GM18517 (cell line): ENCODE results near the gene GYG2.
"Not testable (repeated sequence)": the region's sequence is repeated elsewhere in the genome, so short reads cannot be mapped to it uniquely, and the experiment has no call there.

Source experiments
- ATAC-seq: cut with Tn5 transposase; IDR thresholded peaks from one replicate; pipeline ENCODE4 v1.9.1; 2021; ENCODE audit warnings: mild to moderate bottlenecking, moderate library complexity; ENCODE audit not compliant: unreplicated experiment

Gene GYG2

GRCh38 chrX:2812161-2812907 is 16.4 kb upstream of the GYG2 start:
- ATAC-seq: not testable (repeated sequence)

GRCh38 chrX:2817036-2817435 is 11.7 kb upstream of the GYG2 start:
- no peak for ATAC-seq

GRCh38 chrX:2819345-2820135 is 9.2 kb upstream of the GYG2 start:
- no peak for ATAC-seq

GRCh38 chrX:2820136-2820771 is 8.5 kb upstream of the GYG2 start:
- ATAC-seq: no peak

- no peak for ATAC-seq
These were observed 4.8 kb upstream of the GYG2 start for GRCh38 chrX:2823795-2824386.

- no peak for ATAC-seq
These were observed 3.8 kb upstream of the GYG2 start for GRCh38 chrX:2824886-2825285.

- ATAC-seq: no peak
These were observed 255 bp downstream of the GYG2 start for GRCh38 chrX:2828959-2829411.

- ATAC-seq: no peak
These were observed 928 bp downstream of the GYG2 start for GRCh38 chrX:2829469-2830246.

- ATAC-seq: no peak
These were observed 2.9 kb downstream of the GYG2 start for GRCh38 chrX:2831471-2832228.

GRCh38 chrX:2837961-2838360 is 9.2 kb downstream of the GYG2 start:
- ATAC-seq: no peak

- no peak for ATAC-seq
These were observed 12.2 kb downstream of the GYG2 start for GRCh38 chrX:2840961-2841360.

GRCh38 chrX:2841537-2841936 is 12.8 kb downstream of the GYG2 start:
- ATAC-seq: no peak

- no peak for ATAC-seq
These were observed 18.3 kb downstream of the GYG2 start for GRCh38 chrX:2846992-2847391.

GRCh38 chrX:2848871-2849301 is 20.2 kb downstream of the GYG2 start:
- ATAC-seq: no peak

GRCh38 chrX:2854918-2855317 is 26.2 kb downstream of the GYG2 start:
- no peak for ATAC-seq

GRCh38 chrX:2855761-2856160 is 27.0 kb downstream of the GYG2 start:
- ATAC-seq: no peak

GRCh38 chrX:2857566-2857965 is 28.8 kb downstream of the GYG2 start:
- no peak for ATAC-seq

GRCh38 chrX:2859197-2859797 is 30.6 kb downstream of the GYG2 start:
- ATAC-seq: no peak

- ATAC-seq: no peak
These were observed 33.7 kb downstream of the GYG2 start for GRCh38 chrX:2862404-2862803.
